MCF 10A (cell line): ENCODE results near the gene JMJD7. TPM values are rescaled to one million over a fixed set of nuclear protein-coding genes. Genes with fewer than 3 reads are reported as not detected.

Experiments used
- BruUV-seq: library from RNA; stranded (reverse); fragments of 400-500 nt; replicated peaks from 2 replicates; lab custom pipeline; 2021; lab: Mats Ljungman, UMichigan
- CTCF ChIA-PET: fragments of 300-600 bp; sonication (Branson Sonifier 250); formaldehyde crosslinking; extraction: SDS; loops from one replicate; lab custom pipeline; 2021; ENCODE audit warnings: antibody characterized with exemption, inconsistent platforms; lab: Yijun Ruan, JAX
- POLR2A ChIA-PET: fragments of 300-600, 350-650 bp; sonication (Branson Sonifier 250); formaldehyde crosslinking; extraction: SDS; loops from one replicate; lab custom pipeline; 2020; ENCODE audit warnings: antibody characterized with exemption, inconsistent platforms; lab: Yijun Ruan, JAX
- DNase-seq: peaks from one replicate; pipeline ENCODE4 v3.0.0-alpha.2; 2018; ENCODE audit not compliant: unreplicated experiment
- H3K27ac Mint-ChIP-seq: one replicate; pipeline ENCODE4 v1.8.0; 2022; ENCODE audit warnings: mild to moderate bottlenecking, low read depth, mixed read lengths; ENCODE audit not compliant: unreplicated experiment
- H3K27me3 Mint-ChIP-seq: one replicate; pipeline ENCODE4 v1.8.0; 2022; ENCODE audit warnings: mixed read lengths; ENCODE audit not compliant: insufficient read depth, unreplicated experiment
- H3K36me3 Mint-ChIP-seq: one replicate; pipeline ENCODE4 v1.8.0; 2022; ENCODE audit warnings: mild to moderate bottlenecking, moderate library complexity, mixed read lengths; ENCODE audit not compliant: insufficient read depth, unreplicated experiment
- H3K4me1 Mint-ChIP-seq: one replicate; pipeline ENCODE4 v1.8.0; 2022; ENCODE audit warnings: mixed read lengths; ENCODE audit not compliant: insufficient read depth, unreplicated experiment
- H3K4me3 Mint-ChIP-seq: one replicate; pipeline ENCODE4 v1.8.0; 2022; ENCODE audit warnings: mild to moderate bottlenecking, moderate library complexity, mixed read lengths; ENCODE audit not compliant: unreplicated experiment
- H3K9me3 Mint-ChIP-seq: one replicate; pipeline ENCODE4 v1.8.0; 2022; ENCODE audit warnings: mixed read lengths; ENCODE audit not compliant: unreplicated experiment
- intact Hi-C: fragments of 100-400 bp; cut with micrococcal nuclease; formaldehyde crosslinking; loops from 2 replicates; pipeline ENCODE4 v1.14.1; 2022
- total RNA-seq: library from RNA; stranded (reverse); gene quantifications from 2 replicates; pipeline ENCODE4 v1.2.3, GENCODE V29; 2022
- TF ChIP-seq, protein P1 (sequence below): fragments of 200-600 bp; IDR thresholded peaks from one replicate; pipeline ENCODE4 v1.8.0; 2022; ENCODE audit warnings: antibody characterized with exemption, mild to moderate bottlenecking; ENCODE audit not compliant: unreplicated experiment

JMJD7 gene
- total RNA-seq, 1 experiment from 2014 or later: 9.2 TPM

DNA sequence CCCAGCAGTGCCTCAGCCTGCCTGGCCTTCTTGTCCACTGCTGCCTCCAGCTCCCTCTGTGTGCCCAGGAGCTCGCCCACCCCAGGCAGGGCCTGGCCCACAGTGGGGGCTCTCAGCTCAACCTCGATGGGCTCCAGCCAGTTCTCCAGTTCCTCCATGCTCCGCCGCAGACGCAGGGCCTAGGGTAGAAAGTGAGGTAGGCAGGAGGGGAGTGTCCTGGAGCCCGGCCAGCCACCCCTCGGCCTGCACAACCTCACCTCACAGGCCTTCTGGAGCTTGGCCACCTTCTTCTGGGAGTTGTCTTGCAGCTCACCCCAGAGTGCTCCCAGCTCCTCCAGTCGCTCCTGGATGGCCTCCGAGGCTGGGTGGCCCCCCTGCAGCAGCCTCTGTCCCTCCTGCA, 29.4 kb downstream of the JMJD7 start:
- ChIA-PET CTCF (no interaction called here), POLR2A (interaction anchor here (0.6 kb wide), 1 partner anchor 14 kb away, joined by 3 read pairs; no protein-coding TSS in a partner anchor)
- H3K36me3 Mint-ChIP-seq: peaks cover 5% of the 10 kb centered on the region
- no TSS peak for BruUV-seq
- H3K9me3 Mint-ChIP-seq: no peaks in the 10 kb centered on the region
- TF ChIP-seq, protein P1, sequence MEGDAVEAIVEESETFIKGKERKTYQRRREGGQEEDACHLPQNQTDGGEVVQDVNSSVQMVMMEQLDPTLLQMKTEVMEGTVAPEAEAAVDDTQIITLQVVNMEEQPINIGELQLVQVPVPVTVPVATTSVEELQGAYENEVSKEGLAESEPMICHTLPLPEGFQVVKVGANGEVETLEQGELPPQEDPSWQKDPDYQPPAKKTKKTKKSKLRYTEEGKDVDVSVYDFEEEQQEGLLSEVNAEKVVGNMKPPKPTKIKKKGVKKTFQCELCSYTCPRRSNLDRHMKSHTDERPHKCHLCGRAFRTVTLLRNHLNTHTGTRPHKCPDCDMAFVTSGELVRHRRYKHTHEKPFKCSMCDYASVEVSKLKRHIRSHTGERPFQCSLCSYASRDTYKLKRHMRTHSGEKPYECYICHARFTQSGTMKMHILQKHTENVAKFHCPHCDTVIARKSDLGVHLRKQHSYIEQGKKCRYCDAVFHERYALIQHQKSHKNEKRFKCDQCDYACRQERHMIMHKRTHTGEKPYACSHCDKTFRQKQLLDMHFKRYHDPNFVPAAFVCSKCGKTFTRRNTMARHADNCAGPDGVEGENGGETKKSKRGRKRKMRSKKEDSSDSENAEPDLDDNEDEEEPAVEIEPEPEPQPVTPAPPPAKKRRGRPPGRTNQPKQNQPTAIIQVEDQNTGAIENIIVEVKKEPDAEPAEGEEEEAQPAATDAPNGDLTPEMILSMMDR: no peak
- intact Hi-C loops: no loop called here
- H3K4me3 Mint-ChIP-seq: no peak overlapping the region
- H3K4me1 Mint-ChIP-seq: no peaks in the 10 kb centered on the region
- no peak overlapping the region for H3K27ac Mint-ChIP-seq
- H3K27me3 Mint-ChIP-seq: no peaks in the 10 kb centered on the region
- no peak for DNase-seq

DNA sequence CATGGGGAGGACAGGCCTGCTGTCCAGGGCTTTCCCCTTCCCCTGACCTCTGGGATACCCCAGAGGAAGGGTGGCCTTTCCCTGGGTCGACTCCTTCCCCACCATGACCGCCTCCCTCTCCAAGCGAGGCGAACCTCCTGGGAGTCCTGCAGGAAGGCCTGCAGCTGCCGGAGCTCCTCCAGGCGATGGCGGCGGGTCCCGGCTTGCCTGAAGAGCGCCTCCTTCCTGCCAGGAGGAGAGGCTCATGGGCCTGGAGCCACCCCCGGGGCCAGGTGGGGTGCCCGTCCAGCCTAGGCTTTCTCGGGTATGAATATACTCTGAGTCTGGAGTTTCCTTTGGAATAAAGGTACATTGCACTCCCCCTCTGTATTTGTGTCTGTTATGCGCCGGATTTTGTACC, 30.9 kb downstream of the JMJD7 start:
- Mint-ChIP-seq H3K9me3 (no peaks in the 10 kb centered on the region), H3K4me1 (no peaks in the 10 kb centered on the region), H3K36me3 (peaks cover 5% of the 10 kb centered on the region), H3K27ac (no peak overlapping the region), H3K4me3 (no peak overlapping the region), H3K27me3 (no peaks in the 10 kb centered on the region)
- ChIA-PET POLR2A (interaction anchor here (1.3 kb wide), 1 partner anchor 10 kb away, joined by 5 read pairs; no protein-coding TSS in a partner anchor), CTCF (no interaction called here)
- BruUV-seq: no TSS peak
- TF ChIP-seq, protein P1: no peak
- no peak for DNase-seq
- intact Hi-C loops: no loop called here

DNA sequence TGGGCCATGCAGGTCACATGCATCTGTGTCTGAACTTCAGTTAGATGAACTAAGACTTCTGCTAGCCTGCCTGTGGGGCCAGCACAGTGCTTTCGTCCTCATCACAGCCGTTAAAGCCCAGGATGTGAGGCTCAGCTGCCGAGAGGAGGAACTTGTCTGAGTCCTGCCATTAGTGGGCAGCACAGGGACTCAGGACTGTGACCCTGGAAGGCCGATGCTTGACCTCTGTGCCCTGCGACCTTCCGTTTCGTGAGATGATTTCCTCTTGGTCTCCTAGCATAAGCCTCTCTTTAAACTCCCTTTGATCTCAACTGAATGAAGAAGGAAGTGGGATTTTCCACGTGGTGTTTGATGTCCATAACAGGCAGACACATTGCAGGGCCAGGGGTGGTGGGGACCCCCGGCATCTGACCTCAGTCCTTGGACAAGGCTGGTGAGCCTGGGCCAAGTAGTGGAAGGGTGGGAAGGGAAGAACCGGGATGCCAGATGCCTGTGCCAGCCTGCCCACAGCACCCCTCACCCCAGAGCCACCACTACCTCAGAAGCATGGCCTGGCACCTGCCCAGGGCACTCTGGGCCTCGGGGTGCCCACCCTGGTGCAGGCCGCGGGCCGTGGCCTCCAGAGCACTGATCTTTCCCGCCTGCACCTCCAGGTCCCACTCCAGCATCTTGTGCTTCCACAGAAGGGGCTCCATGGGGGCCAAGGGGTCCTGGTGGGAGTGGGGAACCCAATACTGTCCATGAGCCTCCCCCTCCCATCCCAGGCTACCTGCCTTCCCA, 32.3 kb downstream of the JMJD7 start:
- ChIA-PET POLR2A (no interaction called here), CTCF (no interaction called here)
- TF ChIP-seq, protein P1: no peak
- Mint-ChIP-seq H3K27me3 (no peaks in the 10 kb centered on the region), H3K27ac (no peak overlapping the region), H3K9me3 (no peaks in the 10 kb centered on the region), H3K4me1 (no peaks in the 10 kb centered on the region), H3K36me3 (peaks cover 5% of the 10 kb centered on the region), H3K4me3 (no peak overlapping the region)
- intact Hi-C loops: no loop called here
- no peak for DNase-seq
- BruUV-seq: no TSS peak

DNA sequence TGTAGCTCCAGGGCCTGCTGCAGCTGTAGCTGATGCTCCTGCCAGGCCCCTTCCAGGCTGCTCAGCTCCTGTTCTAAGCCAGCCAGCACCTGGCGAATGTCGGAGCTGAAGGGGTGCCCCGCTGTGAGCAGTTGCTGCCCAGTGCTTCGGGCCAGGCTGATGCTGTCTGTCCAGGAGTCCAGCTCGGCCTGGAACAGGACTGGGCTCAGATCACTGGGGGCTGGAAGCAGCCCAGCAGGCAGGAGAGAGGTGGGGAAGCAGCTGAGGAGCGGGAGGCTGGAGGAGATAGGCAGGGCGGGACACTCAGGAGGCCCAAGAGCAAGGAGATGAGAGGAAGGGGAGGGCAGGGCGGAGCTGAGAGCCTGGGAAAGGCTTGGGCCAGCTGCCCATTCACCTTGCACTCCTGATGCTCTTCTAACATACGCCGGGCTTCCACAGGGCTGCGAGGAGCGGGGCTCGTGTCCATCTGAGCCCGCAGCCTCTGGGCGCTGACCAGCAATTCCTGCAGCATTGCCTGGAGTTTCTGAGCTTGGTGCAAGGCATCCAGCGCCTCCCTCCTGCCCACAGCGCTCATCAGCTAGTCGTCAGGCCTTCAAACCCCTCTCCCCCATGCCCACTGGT, 34.0 kb downstream of the JMJD7 start:
- TF ChIP-seq, protein P1: no peak
- ChIA-PET CTCF (interaction anchor here (0.6 kb wide), 1 partner anchor 23 kb away, joined by 4 read pairs; the partner anchor contains the start of gene PLA2G4B), POLR2A (interaction anchor here (1.5 kb wide), 1 partner anchor 12 kb away, joined by 5 read pairs; no protein-coding TSS in a partner anchor)
- intact Hi-C loops: no loop called here
- no peak overlapping the region for H3K4me3 Mint-ChIP-seq
- H3K4me1 Mint-ChIP-seq: no peaks in the 10 kb centered on the region
- H3K27me3 Mint-ChIP-seq: no peaks in the 10 kb centered on the region
- no TSS peak for BruUV-seq
- no peaks in the 10 kb centered on the region for H3K9me3 Mint-ChIP-seq
- DNase-seq: no peak
- H3K36me3 Mint-ChIP-seq: no peaks in the 10 kb centered on the region
- no peak overlapping the region for H3K27ac Mint-ChIP-seq
